Panc1 (cell line): ENCODE results near the gene CHRNE. TPM values are rescaled to one million over a fixed set of nuclear protein-coding genes. Genes with fewer than 3 reads are reported as not detected.

Experiments
- ATAC-seq: fragments of 200-7000 bp; cut with Tn5 transposase; 2 replicates; pipeline ENCODE4 v1.9.1; 2020; ENCODE audit warnings: mild to moderate bottlenecking, moderate library complexity
- BruUV-seq: library from RNA; stranded (reverse); fragments of 400-500 nt; replicated peaks from 2 replicates; lab custom pipeline; 2021; lab: Mats Ljungman, UMichigan
- CTCF ChIA-PET: fragments of 300-600 bp; sonication (Branson Sonifier 250); formaldehyde crosslinking; loops from one replicate; lab custom pipeline; 2022; ENCODE audit warnings: antibody characterized with exemption; lab: Charles Lee
- POLR2A ChIA-PET: fragments of 300-600 bp; sonication (Branson Sonifier 250); formaldehyde crosslinking; loops from one replicate; lab custom pipeline; 2022; ENCODE audit warnings: antibody characterized with exemption; lab: Charles Lee
- DNase-seq: peaks from one replicate; pipeline ENCODE4 v3.0.0-alpha.2; 2010; ENCODE audit warnings: low read depth, low spot score
- H3K27ac ChIP-seq: 2 replicates; pipeline ENCODE4 v1.5.1; 2011; ENCODE audit warnings: mild to moderate bottlenecking, low read length, inconsistent platforms
- H3K27me3 ChIP-seq: fragments of 200-500 bp; sonication (Bioruptor generic); 2 replicates; pipeline ENCODE4 v1.6.0; 2014; ENCODE audit warnings: low read length, inconsistent platforms; ENCODE audit not compliant: control insufficient read depth, insufficient read depth
- H3K36me3 ChIP-seq: fragments of 200-500 bp; sonication (Bioruptor generic); 2 replicates; pipeline ENCODE4 v1.5.1; 2014; ENCODE audit warnings: inconsistent platforms, mild to moderate bottlenecking, low read length, moderate library complexity; ENCODE audit not compliant: control insufficient read depth, insufficient read depth
- H3K4me1 ChIP-seq: 2 replicates; pipeline ENCODE4 v1.5.1; 2011; ENCODE audit warnings: inconsistent platforms, mild to moderate bottlenecking, low read length, moderate library complexity; ENCODE audit not compliant: control insufficient read depth, insufficient read depth
- H3K4me3 ChIP-seq, 2 experiments: 2 replicates each; pipeline ENCODE4 v1.5.1; 2011 to 2012; ENCODE audit warnings: low read depth in 2 of 2, low read length in 2 of 2, mild to moderate bottlenecking in 2 of 2, inconsistent platforms in 1 of 2, moderate library complexity in 1 of 2
- H3K9me3 ChIP-seq: fragments of 200-500 bp; sonication (Bioruptor generic); 2 replicates; pipeline ENCODE4 v1.5.1; 2014; ENCODE audit warnings: low read depth, mild to moderate bottlenecking, inconsistent platforms, low read length, moderate library complexity; ENCODE audit not compliant: control insufficient read depth, insufficient read depth
- POLR2AphosphoS5 ChIP-seq: IDR thresholded peaks from 2 replicates; pipeline ENCODE4 v1.6.1; 2012; ENCODE audit warnings: mild to moderate bottlenecking, low read depth, low read length, moderate library complexity
- SIN3A ChIP-seq: IDR thresholded peaks from 2 replicates; pipeline ENCODE4 v1.6.1; 2012; ENCODE audit warnings: low read depth, mild to moderate bottlenecking, low read length, moderate library complexity, borderline replicate concordance; ENCODE audit not compliant: insufficient read depth
- TCF7L2 ChIP-seq: IDR thresholded peaks from 2 replicates; pipeline ENCODE4 v1.6.1; 2011; ENCODE audit warnings: mild to moderate bottlenecking, low read depth, low read length, inconsistent platforms
- in situ Hi-C: cut with HindIII; loops from 2 replicates; pipeline ENCODE4 v1.10.0; 2016; ENCODE audit warnings: low sequenced_read_pairs, low pct_unique_long_range_greater_than_20kb
- intact Hi-C: fragments of 100-400 bp; cut with micrococcal nuclease; formaldehyde crosslinking; loops from one replicate; pipeline ENCODE4 v1.10.0; 2022; ENCODE audit not compliant: unreplicated experiment
- total RNA-seq: library from RNA; stranded (reverse); gene quantifications from one replicate; pipeline ENCODE4 v1.2.1, GENCODE V29; 2021; ENCODE audit not compliant: unreplicated experiment
- TF ChIP-seq, protein P1 (sequence below): fragments of 450-650 bp; IDR thresholded peaks from 2 replicates; pipeline ENCODE4 v1.5.1; 2017; ENCODE audit warnings: mild to moderate bottlenecking
- TF ChIP-seq, protein P2 (sequence below), 2 experiments: IDR thresholded peaks; 2 replicates each; pipeline ENCODE4 v1.6.1; 2011 to 2012; ENCODE audit warnings: low read depth in 2 of 2, control low read depth in 1 of 2, low read length in 1 of 2, mild to moderate bottlenecking in 1 of 2, moderate library complexity in 1 of 2; ENCODE audit not compliant: insufficient read depth in 1 of 2

CHRNE gene
- total RNA-seq, 1 experiment from 2014 or later, result 0.13 TPM

DNA sequence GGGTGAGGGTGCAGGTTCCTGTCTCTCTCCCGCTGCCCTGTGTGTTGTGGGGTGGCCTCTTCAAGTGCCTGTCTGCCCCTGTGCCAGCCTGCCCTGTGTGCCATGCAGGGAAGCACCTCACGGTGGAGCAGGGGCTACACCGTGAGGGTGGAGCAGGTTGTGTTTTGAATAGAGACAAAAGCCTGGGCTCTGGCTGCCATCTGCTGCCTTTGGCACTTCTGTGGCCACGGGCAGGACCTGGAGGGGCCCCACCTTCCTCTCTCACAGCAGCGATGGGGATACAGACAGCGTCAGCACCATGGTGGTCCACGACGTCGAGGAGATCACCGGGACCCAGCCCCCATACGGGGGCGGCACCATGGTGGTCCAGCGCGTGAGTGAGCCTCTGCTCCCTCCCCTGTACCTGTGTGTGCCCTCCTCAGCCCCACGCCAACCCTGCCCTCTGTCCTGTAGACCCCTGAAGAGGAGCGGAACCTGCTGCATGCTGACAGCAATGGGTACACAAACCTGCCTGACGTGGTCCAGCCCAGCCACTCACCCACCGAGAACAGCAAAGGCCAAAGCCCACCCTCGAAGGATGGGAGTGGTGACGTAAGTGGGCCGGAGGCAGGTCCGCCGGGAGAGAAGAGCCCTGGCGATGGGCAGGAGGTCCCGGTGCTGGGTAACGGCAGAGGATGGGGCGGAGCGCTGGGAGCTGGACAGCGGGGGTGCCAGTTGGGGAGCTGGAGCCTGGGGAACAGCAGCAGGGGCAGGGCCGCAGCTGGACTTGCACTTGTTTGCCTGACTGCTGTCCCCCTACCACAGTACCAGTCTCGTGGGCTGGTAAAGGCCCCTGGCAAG lies 9.0 kb downstream of the CHRNE start:
- BruUV-seq, result no TSS peak
- intact Hi-C loops (no loop called here), in situ Hi-C loops (no loop called here)
- no peaks in the 10 kb centered on the region for H3K4me1 ChIP-seq
- no peaks in the 10 kb centered on the region for H3K27me3 ChIP-seq
- no peak for DNase-seq
- no peak overlapping the region for H3K4me3 ChIP-seq
- ATAC-seq, result no peak
- POLR2A ChIA-PET, result interaction anchor here (0.6 kb wide), 1 partner anchor 42 kb away, joined by 3 read pairs; no protein-coding TSS in a partner anchor
- CTCF ChIA-PET, result no interaction called here
- H3K27ac ChIP-seq, result no peak overlapping the region
- H3K9me3 ChIP-seq, result no peaks in the 10 kb centered on the region
- TF ChIP-seq, protein P1, sequence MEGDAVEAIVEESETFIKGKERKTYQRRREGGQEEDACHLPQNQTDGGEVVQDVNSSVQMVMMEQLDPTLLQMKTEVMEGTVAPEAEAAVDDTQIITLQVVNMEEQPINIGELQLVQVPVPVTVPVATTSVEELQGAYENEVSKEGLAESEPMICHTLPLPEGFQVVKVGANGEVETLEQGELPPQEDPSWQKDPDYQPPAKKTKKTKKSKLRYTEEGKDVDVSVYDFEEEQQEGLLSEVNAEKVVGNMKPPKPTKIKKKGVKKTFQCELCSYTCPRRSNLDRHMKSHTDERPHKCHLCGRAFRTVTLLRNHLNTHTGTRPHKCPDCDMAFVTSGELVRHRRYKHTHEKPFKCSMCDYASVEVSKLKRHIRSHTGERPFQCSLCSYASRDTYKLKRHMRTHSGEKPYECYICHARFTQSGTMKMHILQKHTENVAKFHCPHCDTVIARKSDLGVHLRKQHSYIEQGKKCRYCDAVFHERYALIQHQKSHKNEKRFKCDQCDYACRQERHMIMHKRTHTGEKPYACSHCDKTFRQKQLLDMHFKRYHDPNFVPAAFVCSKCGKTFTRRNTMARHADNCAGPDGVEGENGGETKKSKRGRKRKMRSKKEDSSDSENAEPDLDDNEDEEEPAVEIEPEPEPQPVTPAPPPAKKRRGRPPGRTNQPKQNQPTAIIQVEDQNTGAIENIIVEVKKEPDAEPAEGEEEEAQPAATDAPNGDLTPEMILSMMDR, result no peak
- TF ChIP-seq, protein P2, sequence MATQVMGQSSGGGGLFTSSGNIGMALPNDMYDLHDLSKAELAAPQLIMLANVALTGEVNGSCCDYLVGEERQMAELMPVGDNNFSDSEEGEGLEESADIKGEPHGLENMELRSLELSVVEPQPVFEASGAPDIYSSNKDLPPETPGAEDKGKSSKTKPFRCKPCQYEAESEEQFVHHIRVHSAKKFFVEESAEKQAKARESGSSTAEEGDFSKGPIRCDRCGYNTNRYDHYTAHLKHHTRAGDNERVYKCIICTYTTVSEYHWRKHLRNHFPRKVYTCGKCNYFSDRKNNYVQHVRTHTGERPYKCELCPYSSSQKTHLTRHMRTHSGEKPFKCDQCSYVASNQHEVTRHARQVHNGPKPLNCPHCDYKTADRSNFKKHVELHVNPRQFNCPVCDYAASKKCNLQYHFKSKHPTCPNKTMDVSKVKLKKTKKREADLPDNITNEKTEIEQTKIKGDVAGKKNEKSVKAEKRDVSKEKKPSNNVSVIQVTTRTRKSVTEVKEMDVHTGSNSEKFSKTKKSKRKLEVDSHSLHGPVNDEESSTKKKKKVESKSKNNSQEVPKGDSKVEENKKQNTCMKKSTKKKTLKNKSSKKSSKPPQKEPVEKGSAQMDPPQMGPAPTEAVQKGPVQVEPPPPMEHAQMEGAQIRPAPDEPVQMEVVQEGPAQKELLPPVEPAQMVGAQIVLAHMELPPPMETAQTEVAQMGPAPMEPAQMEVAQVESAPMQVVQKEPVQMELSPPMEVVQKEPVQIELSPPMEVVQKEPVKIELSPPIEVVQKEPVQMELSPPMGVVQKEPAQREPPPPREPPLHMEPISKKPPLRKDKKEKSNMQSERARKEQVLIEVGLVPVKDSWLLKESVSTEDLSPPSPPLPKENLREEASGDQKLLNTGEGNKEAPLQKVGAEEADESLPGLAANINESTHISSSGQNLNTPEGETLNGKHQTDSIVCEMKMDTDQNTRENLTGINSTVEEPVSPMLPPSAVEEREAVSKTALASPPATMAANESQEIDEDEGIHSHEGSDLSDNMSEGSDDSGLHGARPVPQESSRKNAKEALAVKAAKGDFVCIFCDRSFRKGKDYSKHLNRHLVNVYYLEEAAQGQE (IDR thresholded peaks at IDR 0.05; ENCODE audit: insufficient read depth in 1 of 2, low read depth in 2 of 2, low read length in 1 of 2), result no peak
- TF ChIP-seq POLR2AphosphoS5 (no peak), SIN3A (no peak), TCF7L2 (no peak)
- H3K36me3 ChIP-seq, result peaks cover 4% of the 10 kb centered on the region; the same call in 1 of the 2 replicates

DNA sequence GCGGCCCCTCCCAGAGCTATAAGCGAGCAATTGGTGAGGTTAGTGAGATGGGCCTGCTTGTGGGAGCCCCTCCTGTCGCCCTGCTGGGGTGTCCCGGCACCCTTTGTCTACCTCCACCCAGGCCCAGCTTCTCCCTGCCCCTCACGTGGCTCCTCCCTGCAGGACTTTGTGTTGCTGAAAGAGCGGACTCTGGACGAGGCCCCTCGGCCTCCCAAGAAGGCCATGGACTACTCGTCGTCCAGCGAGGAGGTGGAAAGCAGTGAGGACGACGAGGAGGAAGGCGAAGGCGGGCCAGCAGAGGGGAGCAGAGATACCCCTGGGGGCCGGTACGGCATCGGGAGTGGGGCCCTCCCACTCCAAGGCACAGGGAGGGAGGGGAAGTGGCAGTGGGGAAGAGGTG lies 9.6 kb downstream of the CHRNE start:
- Histone ChIP-seq H3K27ac (no peak overlapping the region), H3K4me3 (no peak overlapping the region), H3K9me3 (no peaks in the 10 kb centered on the region), H3K36me3 (peaks cover 4% of the 10 kb centered on the region; the same call in 1 of the 2 replicates), H3K4me1 (no peaks in the 10 kb centered on the region), H3K27me3 (no peaks in the 10 kb centered on the region)
- TF ChIP-seq SIN3A (no peak), TCF7L2 (no peak), POLR2AphosphoS5 (no peak)
- TF ChIP-seq, protein P2 (IDR thresholded peaks at IDR 0.05; ENCODE audit: insufficient read depth in 1 of 2, low read depth in 2 of 2, low read length in 1 of 2), result no peak
- TF ChIP-seq, protein P1, result no peak
- DNase-seq (no peak), ATAC-seq (no peak)
- POLR2A ChIA-PET, result no interaction called here
- no TSS peak for BruUV-seq
- in situ Hi-C loops (no loop called here), intact Hi-C loops (no loop called here)
- CTCF ChIA-PET, result no interaction called here
